ENCODE measurements around the gene GJA1. TPM values are rescaled to one million over a fixed set of nuclear protein-coding genes. Genes with fewer than 3 reads are reported as not detected.

The GJA1 gene
- total RNA-seq, 1 experiment from 2014 or later: 0.20 TPM

DNA sequence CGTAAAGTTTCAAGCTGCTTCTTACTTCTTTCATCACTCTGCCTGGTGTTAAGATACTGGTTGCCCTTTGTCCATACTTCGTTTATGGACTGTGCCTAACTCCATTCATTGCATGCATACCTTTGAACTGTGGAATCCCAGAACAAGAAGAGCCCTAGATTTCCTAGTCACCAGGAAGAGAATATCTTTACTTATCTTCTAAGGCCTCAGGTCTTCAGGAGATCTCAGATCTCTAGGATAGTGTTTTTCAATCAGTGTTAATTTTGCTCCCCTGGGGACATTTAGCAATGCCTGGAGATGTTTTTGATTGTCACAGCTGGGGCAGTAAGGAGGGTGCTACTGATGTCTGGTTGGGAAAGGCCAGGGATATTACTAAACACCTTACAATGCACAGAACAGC, 35.5 kb upstream of the GJA1 start:
- ChIA-PET POLR2A (ENCODE audit: unreplicated experiment) (no interaction called here), CTCF (no interaction called here)
- 0 out of 2 replicates have a peak overlapping the region, but pooled peaks have one; percentile 25 for H2AFZ ChIP-seq
- no peak overlapping the region for H3K27ac ChIP-seq
- H3F3A ChIP-seq (ENCODE audit: insufficient read depth, low read depth): no peaks in the 10 kb centered on the region
- TF ChIP-seq, protein P1, sequence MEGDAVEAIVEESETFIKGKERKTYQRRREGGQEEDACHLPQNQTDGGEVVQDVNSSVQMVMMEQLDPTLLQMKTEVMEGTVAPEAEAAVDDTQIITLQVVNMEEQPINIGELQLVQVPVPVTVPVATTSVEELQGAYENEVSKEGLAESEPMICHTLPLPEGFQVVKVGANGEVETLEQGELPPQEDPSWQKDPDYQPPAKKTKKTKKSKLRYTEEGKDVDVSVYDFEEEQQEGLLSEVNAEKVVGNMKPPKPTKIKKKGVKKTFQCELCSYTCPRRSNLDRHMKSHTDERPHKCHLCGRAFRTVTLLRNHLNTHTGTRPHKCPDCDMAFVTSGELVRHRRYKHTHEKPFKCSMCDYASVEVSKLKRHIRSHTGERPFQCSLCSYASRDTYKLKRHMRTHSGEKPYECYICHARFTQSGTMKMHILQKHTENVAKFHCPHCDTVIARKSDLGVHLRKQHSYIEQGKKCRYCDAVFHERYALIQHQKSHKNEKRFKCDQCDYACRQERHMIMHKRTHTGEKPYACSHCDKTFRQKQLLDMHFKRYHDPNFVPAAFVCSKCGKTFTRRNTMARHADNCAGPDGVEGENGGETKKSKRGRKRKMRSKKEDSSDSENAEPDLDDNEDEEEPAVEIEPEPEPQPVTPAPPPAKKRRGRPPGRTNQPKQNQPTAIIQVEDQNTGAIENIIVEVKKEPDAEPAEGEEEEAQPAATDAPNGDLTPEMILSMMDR (conservative IDR thresholded peaks at IDR 0.05): no peak
- no peak for TF ChIP-seq EZH2 (IDR thresholded peaks at IDR 0.05; ENCODE audit: low read depth)
- BruUV-seq (replicated peaks): no TSS peak
- no peaks in the 10 kb centered on the region for H3K9me3 ChIP-seq (ENCODE audit: insufficient read depth, low read depth)
- no peaks in the 10 kb centered on the region for H3K27me3 ChIP-seq (ENCODE audit: insufficient read depth, low read depth)
- no peaks in the 10 kb centered on the region for H4K20me1 ChIP-seq (ENCODE audit: insufficient read depth)
- H3K4me2 ChIP-seq: no peak overlapping the region
- no peaks in the 10 kb centered on the region for H3K36me3 ChIP-seq (ENCODE audit: low read depth)
- H3K4me3 ChIP-seq: no peak overlapping the region
- no peaks in the 10 kb centered on the region for H3K9me2 ChIP-seq (ENCODE audit: insufficient read depth)
- no peak for DNase-seq
- intact Hi-C loops (cut with micrococcal nuclease; ENCODE audit: unreplicated experiment): no loop called here
- no peaks in the 10 kb centered on the region for H3K4me1 ChIP-seq (replicated peaks; ENCODE audit: insufficient read depth)
- H3K79me2 ChIP-seq (ENCODE audit: low read depth): no peaks in the 10 kb centered on the region

DNA sequence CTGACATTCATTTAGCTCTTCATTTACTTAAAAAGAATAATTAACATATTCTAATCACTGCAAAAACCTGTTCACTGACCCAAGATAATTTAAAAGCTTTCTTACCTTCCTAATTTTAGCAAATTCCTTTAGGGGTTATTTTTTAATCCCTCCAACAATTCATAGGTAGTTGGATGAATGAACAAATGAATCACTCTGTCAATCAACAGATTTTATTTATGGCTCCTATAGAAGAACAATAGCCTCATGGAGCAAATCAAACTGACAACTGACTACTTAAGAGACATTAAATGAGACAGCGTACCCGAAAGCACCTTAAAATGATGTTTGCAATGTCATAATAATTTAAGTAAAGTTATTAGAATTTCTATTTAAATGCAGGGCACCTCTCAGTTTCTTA, 31.5 kb upstream of the GJA1 start:
- CTCF ChIA-PET: no interaction called here
- TF ChIP-seq EZH2 (IDR thresholded peaks at IDR 0.05; ENCODE audit: low read depth): no peak
- TF ChIP-seq, protein P1 (conservative IDR thresholded peaks at IDR 0.05): no peak

DNA sequence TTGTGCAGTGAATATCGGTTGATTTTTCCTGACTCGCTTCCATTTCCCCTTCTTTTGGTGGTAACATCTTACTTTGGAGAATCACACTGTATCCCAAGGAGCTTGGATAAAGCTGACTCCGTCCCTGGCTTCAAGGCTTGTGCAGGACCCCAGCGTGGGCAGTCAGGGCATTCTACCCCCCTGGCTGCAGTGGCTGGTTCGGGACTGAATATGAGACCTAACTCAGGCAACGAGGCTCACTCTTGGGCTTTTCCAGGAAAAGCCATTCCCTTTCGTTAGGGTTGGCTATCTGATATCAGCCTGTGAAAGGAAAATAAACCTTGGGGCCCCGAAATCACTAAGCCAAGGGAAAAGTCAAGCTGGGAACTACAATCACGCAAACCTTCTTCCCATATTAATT, 30.1 kb upstream of the GJA1 start:
- no peak overlapping the region for H3K27ac ChIP-seq
- H3K4me3 ChIP-seq: no peak overlapping the region
- no peak for TF ChIP-seq EZH2 (IDR thresholded peaks at IDR 0.05; ENCODE audit: low read depth)
- TF ChIP-seq, protein P1 (conservative IDR thresholded peaks at IDR 0.05): no peak
- POLR2A ChIA-PET (ENCODE audit: unreplicated experiment): no interaction called here
- no TSS peak for BruUV-seq (replicated peaks)
- no peak for DNase-seq
- H3K79me2 ChIP-seq (ENCODE audit: low read depth): no peaks in the 10 kb centered on the region
- intact Hi-C loops (cut with micrococcal nuclease; ENCODE audit: unreplicated experiment): no loop called here
- no peaks in the 10 kb centered on the region for H3K27me3 ChIP-seq (ENCODE audit: insufficient read depth, low read depth)
- H2AFZ ChIP-seq: 0 out of 2 replicates have a peak overlapping the region, but pooled peaks have one; percentile 15
- H3F3A ChIP-seq (ENCODE audit: insufficient read depth, low read depth): no peaks in the 10 kb centered on the region
- H3K4me2 ChIP-seq: no peak overlapping the region
- H3K4me1 ChIP-seq (replicated peaks; ENCODE audit: insufficient read depth): no peaks in the 10 kb centered on the region
- no peaks in the 10 kb centered on the region for H3K9me2 ChIP-seq (ENCODE audit: insufficient read depth)
- H4K20me1 ChIP-seq (ENCODE audit: insufficient read depth): no peaks in the 10 kb centered on the region
- no peaks in the 10 kb centered on the region for H3K36me3 ChIP-seq (ENCODE audit: low read depth)
- CTCF ChIA-PET: no interaction called here
- H3K9me3 ChIP-seq (ENCODE audit: insufficient read depth, low read depth): no peaks in the 10 kb centered on the region

More for the DNA sequence above, 31.5 kb upstream of the GJA1 start:
- POLR2A ChIA-PET (ENCODE audit: unreplicated experiment): no interaction called here
- no peaks in the 10 kb centered on the region for H3K4me1 ChIP-seq (replicated peaks; ENCODE audit: insufficient read depth)
- no peak overlapping the region for H3K4me3 ChIP-seq
- no peaks in the 10 kb centered on the region for H3K9me2 ChIP-seq (ENCODE audit: insufficient read depth)
- H3K9me3 ChIP-seq (ENCODE audit: insufficient read depth, low read depth): no peaks in the 10 kb centered on the region
- no peak overlapping the region for H3K27ac ChIP-seq
- H3K79me2 ChIP-seq (ENCODE audit: low read depth): no peaks in the 10 kb centered on the region
- no peaks in the 10 kb centered on the region for H3K36me3 ChIP-seq (ENCODE audit: low read depth)
- DNase-seq: no peak
- intact Hi-C loops (cut with micrococcal nuclease; ENCODE audit: unreplicated experiment): no loop called here
- H3K4me2 ChIP-seq: no peak overlapping the region
- H2AFZ ChIP-seq: no peak overlapping the region
- no peaks in the 10 kb centered on the region for H4K20me1 ChIP-seq (ENCODE audit: insufficient read depth)
- no TSS peak for BruUV-seq (replicated peaks)
- H3F3A ChIP-seq (ENCODE audit: insufficient read depth, low read depth): no peaks in the 10 kb centered on the region
- no peaks in the 10 kb centered on the region for H3K27me3 ChIP-seq (ENCODE audit: insufficient read depth, low read depth)
